RPMI8226 (cell line): ENCODE measurements around the gene RIMBP2.

Experiments used
- DNase-seq: peaks from one replicate; pipeline ENCODE4 v3.0.0-alpha.2; 2015

Gene RIMBP2

DNA sequence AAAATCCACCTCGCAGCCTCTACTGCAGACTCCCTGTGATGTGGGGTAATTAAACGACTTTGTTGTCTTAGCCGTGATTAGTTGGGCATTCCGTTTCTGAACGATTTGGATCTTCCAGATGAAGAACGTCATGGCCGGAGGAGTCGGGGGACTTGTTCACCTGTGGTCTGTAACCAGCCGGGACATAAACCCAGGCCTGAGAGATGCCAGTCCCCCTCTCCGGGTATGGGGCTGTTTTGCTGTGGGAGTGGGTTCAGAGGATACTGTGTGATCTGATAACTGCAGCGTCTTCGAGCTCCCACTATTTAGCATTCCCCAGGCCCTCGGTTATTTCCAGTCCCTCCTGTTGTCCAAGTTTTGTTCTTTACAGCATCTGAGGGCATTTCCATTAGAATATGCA, 282.3 kb downstream of the RIMBP2 start:
- DNase-seq: no peak

- DNase-seq: no peak
These were observed 282.7 kb downstream of the RIMBP2 start for GRCh38 chr12:130433411-130433810.

DNA sequence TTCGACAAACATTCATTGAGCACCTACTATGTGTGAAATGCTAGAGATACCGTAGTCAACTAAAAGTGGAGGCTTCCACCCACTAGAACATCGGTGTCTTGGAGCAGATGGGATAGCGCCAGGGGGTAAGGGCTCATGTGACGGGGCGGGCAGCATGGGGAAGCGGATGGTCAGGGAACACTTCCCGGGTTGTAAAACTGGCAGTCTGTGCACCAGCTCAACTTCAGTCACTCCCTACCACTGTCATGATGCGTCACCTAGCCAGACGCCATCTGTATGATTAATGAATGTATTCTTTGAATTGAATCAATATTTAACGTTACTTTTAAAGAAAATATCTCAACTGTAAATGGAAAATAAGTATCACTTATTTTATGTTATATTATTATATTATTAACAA, 284.9 kb downstream of the RIMBP2 start:
- DNase-seq: no peak

DNA sequence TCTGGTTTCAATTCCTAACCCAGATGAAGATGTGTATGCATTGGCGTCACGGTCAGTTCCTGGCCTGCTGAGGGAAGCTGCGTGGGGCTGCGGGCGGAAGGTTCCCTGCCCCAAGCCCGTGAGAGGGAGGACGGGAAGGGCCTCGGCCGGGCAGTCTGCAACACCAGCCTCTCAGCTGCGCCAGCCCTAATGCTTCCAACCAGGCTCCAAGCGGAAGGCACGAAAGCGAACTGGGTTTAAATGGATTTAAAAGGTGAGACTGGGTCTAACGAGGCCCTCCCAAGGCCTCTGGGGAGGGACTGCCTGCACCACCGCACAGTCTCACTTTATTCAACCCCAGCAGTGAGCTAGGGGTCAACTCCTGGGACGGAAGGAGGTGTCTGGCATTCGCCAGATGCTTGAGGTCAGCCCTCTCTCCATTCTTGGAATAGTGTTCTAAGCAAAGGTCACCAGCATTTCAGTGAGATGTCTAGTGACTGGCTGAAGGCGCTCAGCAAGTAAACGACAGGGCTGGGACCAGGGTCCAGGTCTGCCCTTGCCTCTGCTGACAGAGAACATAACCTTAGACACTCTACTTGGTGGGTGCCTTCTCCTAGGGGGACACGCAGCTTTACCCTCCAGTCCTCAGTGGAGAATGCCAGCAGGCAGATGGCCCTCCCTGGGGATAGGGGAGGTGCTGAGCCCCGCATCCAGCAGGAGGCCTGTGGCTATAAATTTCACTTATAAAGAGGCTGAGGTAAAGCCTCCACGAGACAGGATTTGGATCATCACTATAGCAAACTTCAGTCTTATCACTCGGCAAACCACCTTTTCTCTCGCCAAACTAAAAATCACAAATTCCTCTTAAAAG, 286.2 kb downstream of the RIMBP2 start:
- no peak for DNase-seq

DNA sequence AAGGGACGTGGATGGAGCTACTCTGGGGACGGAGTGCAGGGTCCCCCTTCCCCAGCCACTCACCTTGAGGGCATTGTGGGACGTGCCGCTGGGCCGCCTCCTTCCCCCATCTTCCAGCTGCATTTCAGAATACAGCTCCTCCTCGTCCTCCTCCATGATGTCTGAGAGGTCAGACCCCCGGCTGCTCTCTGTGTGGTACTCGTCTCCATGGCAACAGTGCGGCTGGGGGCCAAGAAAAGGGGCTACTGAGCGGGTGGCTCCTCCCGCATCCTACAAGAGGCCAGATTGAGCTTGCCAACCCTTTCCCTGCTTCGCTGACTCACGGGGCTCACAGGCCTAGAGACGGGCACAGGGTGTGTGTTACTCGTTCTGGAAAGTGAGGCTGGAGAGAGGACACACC, 288.0 kb downstream of the RIMBP2 start:
- no peak for DNase-seq

GRCh38 chr12:130427381-130427887, 288.7 kb downstream of the RIMBP2 start:
- DNase-seq: no peak

DNA sequence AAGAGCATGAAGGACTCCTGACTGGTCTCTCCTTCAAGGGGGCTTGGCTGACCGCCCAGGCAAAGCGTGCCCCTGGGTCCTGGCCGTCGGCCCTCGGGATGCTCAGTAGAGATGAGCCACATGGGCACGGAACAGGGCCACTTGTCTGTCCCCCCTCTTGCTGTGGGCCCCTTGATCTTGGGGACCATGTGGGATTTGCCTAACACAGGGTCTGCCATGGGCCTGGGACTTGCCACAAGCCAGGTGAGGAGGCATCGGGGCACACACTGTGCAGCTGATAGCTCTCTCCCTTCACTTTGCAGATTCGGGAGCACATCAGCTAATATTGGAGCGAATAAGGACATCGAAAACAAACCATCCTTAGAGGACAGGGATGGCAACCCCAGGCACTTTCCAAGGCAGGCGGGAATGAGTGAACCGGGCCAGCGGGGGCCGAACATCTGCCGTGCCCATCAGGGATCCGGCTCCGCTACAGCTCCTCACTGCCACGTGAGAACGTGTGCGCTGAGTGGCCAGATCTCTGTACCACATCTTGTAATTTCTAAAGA, 290.3 kb downstream of the RIMBP2 start:
- no peak for DNase-seq

- DNase-seq: no peak
These were observed 291.0 kb downstream of the RIMBP2 start for GRCh38 chr12:130424858-130425697.

GRCh38 chr12:130423991-130424857, 291.9 kb downstream of the RIMBP2 start:
- no peak for DNase-seq

- DNase-seq: no peak
These were observed 293.0 kb downstream of the RIMBP2 start for GRCh38 chr12:130423136-130423535.

- DNase-seq: no peak
These were observed 293.4 kb downstream of the RIMBP2 start for GRCh38 chr12:130422676-130423075.

DNA sequence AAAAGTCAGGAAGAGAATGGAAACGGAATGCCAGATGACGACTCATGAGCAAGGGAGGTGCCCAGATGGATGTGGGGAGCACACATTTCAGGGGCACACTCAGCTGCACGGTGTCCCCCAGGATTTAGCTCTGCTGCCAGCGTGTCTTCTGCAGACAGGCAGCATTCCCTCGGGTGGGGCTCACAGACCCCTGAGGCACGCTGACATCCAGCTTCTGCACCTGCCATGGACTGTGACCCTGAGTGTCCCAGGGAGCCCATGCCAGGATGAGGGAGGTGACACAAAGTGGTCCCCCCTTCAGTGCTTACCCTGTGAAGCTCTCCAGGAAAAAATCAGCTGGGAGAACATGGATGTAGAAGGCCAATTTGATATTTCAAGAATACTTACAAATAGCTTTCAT, 294.2 kb downstream of the RIMBP2 start:
- DNase-seq: no peak

- DNase-seq: no peak
These were observed 296.0 kb downstream of the RIMBP2 start for GRCh38 chr12:130420071-130420470.

GRCh38 chr12:130419116-130419515, 297.0 kb downstream of the RIMBP2 start:
- DNase-seq: no peak

GRCh38 chr12:130418251-130418650, 297.8 kb downstream of the RIMBP2 start:
- DNase-seq: no peak

- no peak for DNase-seq
These were observed 301.7 kb downstream of the RIMBP2 start for GRCh38 chr12:130414381-130414780.

DNA sequence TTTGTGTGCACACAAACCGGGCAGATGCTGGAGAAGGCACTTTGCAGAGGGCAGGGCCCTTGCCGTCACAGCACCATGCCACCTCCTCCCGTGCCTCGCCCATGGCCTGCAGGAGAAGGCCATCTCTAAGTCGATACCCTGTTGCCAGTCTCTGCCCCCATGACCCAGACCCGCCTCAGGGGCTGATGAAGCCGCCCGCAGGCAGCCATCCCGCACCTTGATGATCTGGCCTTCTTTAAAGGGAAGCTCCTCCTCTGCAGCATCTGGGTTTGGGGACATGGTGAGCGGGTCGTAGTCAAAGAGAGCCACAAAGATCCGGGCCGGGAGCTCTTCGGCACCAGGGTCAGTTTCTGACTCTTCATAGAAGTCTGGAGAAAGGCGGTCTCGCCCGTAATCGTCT, 302.2 kb downstream of the RIMBP2 start:
- no peak for DNase-seq

GRCh38 chr12:130412384-130412783, 303.7 kb downstream of the RIMBP2 start:
- DNase-seq: no peak

- DNase-seq: no peak
These were observed 310.8 kb downstream of the RIMBP2 start for GRCh38 chr12:130405332-130405731.

GRCh38 chr12:130401703-130402102, 314.4 kb downstream of the RIMBP2 start:
- DNase-seq: no peak

- DNase-seq: no peak
These were observed 317.8 kb downstream of the RIMBP2 start for GRCh38 chr12:130398100-130398848.

- DNase-seq: no peak
These were observed 319.4 kb downstream of the RIMBP2 start for GRCh38 chr12:130396667-130397066.
